HG02642 (cell line): Measurements from ENCODE around the gene CPN2.

Experiments
- ATAC-seq: cut with Tn5 transposase; IDR thresholded peaks from one replicate; pipeline ENCODE4 v1.9.1; 2021; ENCODE audit warnings: mild to moderate bottlenecking; ENCODE audit not compliant: unreplicated experiment, poor library complexity

CPN2 gene

GRCh38 chr3:194351080-194351672 is at the start of gene CPN2:
CPN2 (minus strand) TSS chr3:194351328; CDS start chr3:194342702, 8,626 bp downstream.
- no peak for ATAC-seq

GRCh38 chr3:194399874-194400411 is 48.8 kb upstream of the CPN2 start:
- no peak for ATAC-seq

- no peak for ATAC-seq
Measured at GRCh38 chr3:194399166-194399565, 48.0 kb upstream of the CPN2 start, which contains the start of gene GP5. GP5 (minus strand) TSS chr3:194399266; CDS start chr3:194398282, 984 bp downstream.

- no peak for ATAC-seq
Measured at GRCh38 chr3:194397757-194398312, 46.7 kb upstream of the CPN2 start.

GRCh38 chr3:194396859-194397756 is 46.0 kb upstream of the CPN2 start:
- no peak for ATAC-seq

- no peak for ATAC-seq
Measured at GRCh38 chr3:194396539-194396858, 45.4 kb upstream of the CPN2 start.

- ATAC-seq, result no peak
Measured at GRCh38 chr3:194395778-194396538, 44.8 kb upstream of the CPN2 start.

GRCh38 chr3:194395212-194395611 is 44.1 kb upstream of the CPN2 start:
- ATAC-seq, result no peak

GRCh38 chr3:194392576-194392975 is 41.4 kb upstream of the CPN2 start:
- no peak for ATAC-seq

- no peak for ATAC-seq
Measured at GRCh38 chr3:194390835-194391234, 39.7 kb upstream of the CPN2 start.

GRCh38 chr3:194389269-194389668 is 38.1 kb upstream of the CPN2 start:
- ATAC-seq, result no peak

GRCh38 chr3:194387926-194388418 is 36.8 kb upstream of the CPN2 start:
- no peak for ATAC-seq

- no peak for ATAC-seq
Measured at GRCh38 chr3:194387276-194387675, 36.1 kb upstream of the CPN2 start.

GRCh38 chr3:194386648-194387047 is 35.5 kb upstream of the CPN2 start:
- ATAC-seq, result no peak

GRCh38 chr3:194386066-194386465 is 34.9 kb upstream of the CPN2 start:
- ATAC-seq, result no peak

- ATAC-seq, result no peak
Measured at GRCh38 chr3:194384569-194385001, 33.5 kb upstream of the CPN2 start.

GRCh38 chr3:194384156-194384555 is 33.0 kb upstream of the CPN2 start:
- no peak for ATAC-seq

- ATAC-seq, result no peak
Measured at GRCh38 chr3:194383276-194383940, 32.3 kb upstream of the CPN2 start.

- no peak for ATAC-seq
Measured at GRCh38 chr3:194382892-194383223, 31.7 kb upstream of the CPN2 start.
